GM19455 (cell line): ENCODE results near the gene CNTNAP4.
A peak's percentile ranks its signal among the peaks of the same experiment; 100 is the strongest.

Experiments used
- ATAC-seq: cut with Tn5 transposase; IDR thresholded peaks from one replicate; pipeline ENCODE4 v1.9.1; 2021; ENCODE audit not compliant: unreplicated experiment

Gene CNTNAP4

GRCh38 chr16:76276745-76277438, at the start of gene CNTNAP4:
CNTNAP4 (plus strand) TSS chr16:76277401; CDS start chr16:76277663, 262 bp downstream.
- no peak for ATAC-seq

- no peak for ATAC-seq
These were observed 48.6 kb upstream of the CNTNAP4 start for GRCh38 chr16:76228546-76229146.

- ATAC-seq = no peak
These were observed 44.5 kb upstream of the CNTNAP4 start for GRCh38 chr16:76232704-76233103.

- no peak for ATAC-seq
These were observed 42.2 kb upstream of the CNTNAP4 start for GRCh38 chr16:76235025-76235424.

- no peak for ATAC-seq
These were observed 41.8 kb upstream of the CNTNAP4 start for GRCh38 chr16:76235426-76235825.

- no peak for ATAC-seq
These were observed 39.7 kb upstream of the CNTNAP4 start for GRCh38 chr16:76237471-76237870.

GRCh38 chr16:76241755-76242154, 35.4 kb upstream of the CNTNAP4 start:
- ATAC-seq = no peak

GRCh38 chr16:76243620-76244019, 33.6 kb upstream of the CNTNAP4 start:
- no peak for ATAC-seq

GRCh38 chr16:76246587-76246986, 30.6 kb upstream of the CNTNAP4 start:
- no peak for ATAC-seq

- peak; percentile 94 for ATAC-seq
These were observed 11.7 kb upstream of the CNTNAP4 start for GRCh38 chr16:76265434-76266045.

GRCh38 chr16:76268824-76269223, 8.4 kb upstream of the CNTNAP4 start:
- ATAC-seq = no peak

- no peak for ATAC-seq
These were observed 344 bp downstream of the CNTNAP4 start for GRCh38 chr16:76277460-76278030.

- no peak for ATAC-seq
These were observed 885 bp downstream of the CNTNAP4 start for GRCh38 chr16:76278086-76278485.

- no peak for ATAC-seq
These were observed 1.8 kb downstream of the CNTNAP4 start for GRCh38 chr16:76278980-76279379.

GRCh38 chr16:76280421-76281215, 3.4 kb downstream of the CNTNAP4 start:
- ATAC-seq = no peak

GRCh38 chr16:76287466-76287865, 10.3 kb downstream of the CNTNAP4 start:
- no peak for ATAC-seq

- no peak for ATAC-seq
These were observed 15.0 kb downstream of the CNTNAP4 start for GRCh38 chr16:76292218-76292617.

GRCh38 chr16:76293980-76294379, 16.8 kb downstream of the CNTNAP4 start:
- ATAC-seq = no peak

- ATAC-seq = no peak
These were observed 17.4 kb downstream of the CNTNAP4 start for GRCh38 chr16:76294396-76295214.

GRCh38 chr16:76297941-76298340, 20.7 kb downstream of the CNTNAP4 start:
- no peak for ATAC-seq
